GM21619 (cell line): Measurements from ENCODE around the gene EFCAB5.
"Not testable (repeated sequence)": the region's sequence is repeated elsewhere in the genome, so short reads cannot be mapped to it uniquely, and the experiment has no call there.

ENCODE experiments used
- ATAC-seq: cut with Tn5 transposase; IDR thresholded peaks from one replicate; pipeline ENCODE4 v1.9.1; 2021; ENCODE audit not compliant: unreplicated experiment

EFCAB5 gene

GRCh38 chr17:30002088-30002487, 60.7 kb downstream of the EFCAB5 start:
- ATAC-seq = no peak

GRCh38 chr17:30005709-30006320, 64.4 kb downstream of the EFCAB5 start:
- no peak for ATAC-seq

- ATAC-seq = not testable (repeated sequence)
Measured at GRCh38 chr17:30011934-30012333, 70.5 kb downstream of the EFCAB5 start.

GRCh38 chr17:30021708-30022317, 80.4 kb downstream of the EFCAB5 start:
- ATAC-seq = no peak

GRCh38 chr17:30025325-30025724, 83.9 kb downstream of the EFCAB5 start:
- ATAC-seq = not testable (repeated sequence)

- ATAC-seq = no peak
Measured at GRCh38 chr17:30027676-30028075, 86.2 kb downstream of the EFCAB5 start.

GRCh38 chr17:30031214-30031869, 89.9 kb downstream of the EFCAB5 start:
- no peak for ATAC-seq

- no peak for ATAC-seq
Measured at GRCh38 chr17:30035369-30035768, 93.9 kb downstream of the EFCAB5 start.

GRCh38 chr17:30040719-30041518, 99.5 kb downstream of the EFCAB5 start:
- ATAC-seq = not testable (repeated sequence)

GRCh38 chr17:30041551-30041950, 100.1 kb downstream of the EFCAB5 start:
- ATAC-seq = no peak

GRCh38 chr17:30062372-30062771, 120.9 kb downstream of the EFCAB5 start:
- no peak for ATAC-seq

- ATAC-seq = no peak
Measured at GRCh38 chr17:30064738-30065137, 123.3 kb downstream of the EFCAB5 start.

GRCh38 chr17:30068465-30068864, 127.0 kb downstream of the EFCAB5 start:
- no peak for ATAC-seq

- ATAC-seq = no peak
Measured at GRCh38 chr17:30074254-30074653, 132.8 kb downstream of the EFCAB5 start.

- ATAC-seq = no peak
Measured at GRCh38 chr17:30074730-30075129, 133.3 kb downstream of the EFCAB5 start.

- ATAC-seq = no peak
Measured at GRCh38 chr17:30082773-30083172, 141.3 kb downstream of the EFCAB5 start.

GRCh38 chr17:30084788-30085187, 143.4 kb downstream of the EFCAB5 start:
- no peak for ATAC-seq

GRCh38 chr17:30086896-30087295, 145.5 kb downstream of the EFCAB5 start:
- no peak for ATAC-seq

- ATAC-seq = not testable (repeated sequence)
Measured at GRCh38 chr17:30087431-30087830, 146.0 kb downstream of the EFCAB5 start.

- no peak for ATAC-seq
Measured at GRCh38 chr17:30091121-30091670, 149.8 kb downstream of the EFCAB5 start.

- no peak for ATAC-seq
Measured at GRCh38 chr17:30091771-30092170, 150.3 kb downstream of the EFCAB5 start.
